HepG2 (cell line): ENCODE measurements around the gene ZNF184. TPM values are rescaled to one million over a fixed set of nuclear protein-coding genes. Genes with fewer than 3 reads are reported as not detected.

Experiments used
- ASH2L ChIP-seq: fragments of 300-600, 200-600 bp; sonication (generic); IDR thresholded peaks from 2 replicates; pipeline ENCODE4 v1.7.0; 2017; ENCODE audit warnings: low read depth, mild to moderate bottlenecking, moderate library complexity, mixed read lengths, low read length; ENCODE audit not compliant: insufficient read length
- CTCF ChIP-seq: sonication (generic); formaldehyde crosslinking; IDR thresholded peaks from 2 replicates; pipeline ENCODE4 v1.5.0; 2020; ENCODE audit warnings: mild to moderate bottlenecking, missing genetic modification reagents, moderate library complexity
- DNMT3B ChIP-seq: conservative IDR thresholded peaks from 2 replicates; pipeline ENCODE4 v1.6.1; 2016; ENCODE audit warnings: missing biosample characterization, control low read depth
- HOMEZ ChIP-seq: IDR thresholded peaks from 2 replicates; pipeline ENCODE4 v1.6.1; 2016; ENCODE audit warnings: low read depth
- IRF9 ChIP-seq: sonication (generic); formaldehyde crosslinking; IDR thresholded peaks from 2 replicates; pipeline ENCODE4 v1.8.0; 2022; ENCODE audit warnings: missing genetic modification reagents, mild to moderate bottlenecking, borderline replicate concordance
- KDM6A ChIP-seq: IDR thresholded peaks from 2 replicates; pipeline ENCODE4 v1.6.1; 2016; ENCODE audit warnings: low read depth
- KLF15 ChIP-seq: sonication (generic); formaldehyde crosslinking; IDR thresholded peaks from 2 replicates; pipeline ENCODE4 v1.8.1; 2023; ENCODE audit warnings: borderline replicate concordance, mild to moderate bottlenecking, inconsistent platforms, missing genetic modification reagents, mixed read lengths
- MXD4 ChIP-seq: IDR thresholded peaks from 2 replicates; pipeline ENCODE4 v1.6.1; 2016; ENCODE audit warnings: mild to moderate bottlenecking, missing biosample characterization, missing genetic modification reagents
- MYNN ChIP-seq: sonication (generic); formaldehyde crosslinking; IDR thresholded peaks from 2 replicates; pipeline ENCODE4 v1.4.0; 2020; ENCODE audit warnings: mild to moderate bottlenecking, low read depth, missing genetic modification reagents
- MYPOP ChIP-seq: sonication (generic); formaldehyde crosslinking; IDR thresholded peaks from 2 replicates; pipeline ENCODE4 v1.8.1; 2023; ENCODE audit warnings: mild to moderate bottlenecking, moderate library complexity, missing genetic modification reagents
- XRCC5 ChIP-seq: fragments of 200-400 bp; formaldehyde crosslinking; optimal IDR thresholded peaks from 2 replicates; pipeline ENCODE3; 2017; ENCODE audit warnings: mild to moderate bottlenecking, low read length
- ZBTB43 ChIP-seq: sonication (generic); formaldehyde crosslinking; conservative IDR thresholded peaks from 2 replicates; pipeline ENCODE4 v1.4.0; 2020; ENCODE audit warnings: missing genetic modification reagents
- ZNF124 ChIP-seq: sonication (generic); formaldehyde crosslinking; IDR thresholded peaks from 2 replicates; pipeline ENCODE4 v1.4.0; 2020; ENCODE audit warnings: missing genetic modification reagents
- ZNF335 ChIP-seq: sonication (generic); formaldehyde crosslinking; IDR thresholded peaks from 2 replicates; pipeline ENCODE4 v1.4.0; 2020; ENCODE audit warnings: missing genetic modification reagents
- ZNF569 ChIP-seq: sonication (generic); formaldehyde crosslinking; IDR thresholded peaks from 2 replicates; pipeline ENCODE4 v1.5.0; 2020; ENCODE audit warnings: mild to moderate bottlenecking, missing genetic modification reagents, moderate library complexity, borderline replicate concordance
- ZNF577 ChIP-seq: sonication (generic); formaldehyde crosslinking; IDR thresholded peaks from 2 replicates; pipeline ENCODE4 v1.4.0; 2020; ENCODE audit warnings: mild to moderate bottlenecking, low read depth, missing genetic modification reagents, borderline replicate concordance
- ZNF629 ChIP-seq: sonication (generic); formaldehyde crosslinking; conservative IDR thresholded peaks from 2 replicates; pipeline ENCODE4 v1.5.0; 2020; ENCODE audit warnings: missing genetic modification reagents
- ZNF639 ChIP-seq: conservative IDR thresholded peaks from 2 replicates; pipeline ENCODE4 v1.6.1; 2018; ENCODE audit warnings: missing genetic modification reagents
- ZNF691 ChIP-seq: sonication (generic); formaldehyde crosslinking; IDR thresholded peaks from 2 replicates; pipeline ENCODE4 v1.4.0; 2020; ENCODE audit warnings: missing genetic modification reagents, low read depth, mild to moderate bottlenecking, borderline replicate concordance
- polyA plus RNA-seq, 8 experiments: library from polyadenylated mRNA; depleted of rRNA in 3 of 8; stranded (reverse) in 7 of 8; unstranded in 1 of 8; fragments of >200 nt; fragmentation: Illumina TruSeq in 4 of 8; extraction: Trizol in 4 of 8; gene quantifications; 2 replicates each; pipeline versions ENCODE4 v1.2.1 to v1.2.3, GENCODE V29; 2011 to 2016; ENCODE audit warnings: low read depth in 4 of 8, missing spikeins in 1 of 8, mixed read lengths in 1 of 8; ENCODE audit not compliant: insufficient read depth in 1 of 8
- total RNA-seq, 5 experiments: library from RNA; depleted of rRNA; stranded (reverse); fragments of >200 nt; fragmentation: Illumina TruSeq; extraction: Trizol; gene quantifications; 2 replicates each; pipeline ENCODE4 v1.2.3, GENCODE V29; 2016; ENCODE audit warnings: low read depth in 1 of 5

Gene ZNF184
- total and polyA plus RNA-seq, 2 of the 13 experiments (the other 11 are each of a cell fraction or from before 2014, with no cell fraction given): 2.1 to 10.1 TPM

GRCh38 chr6:27505209-27506027 lies 32.5 kb upstream of the ZNF184 start (continued):
- TF ChIP-seq MXD4 (CRISPR knock-in tag): 0 out of 2 replicates have a peak, but pooled peaks have one; percentile 29
- TF ChIP-seq XRCC5: peak; percentile 18
- TF ChIP-seq ZNF577 (CRISPR knock-in tag): no peak
- TF ChIP-seq CTCF (CRISPR knock-in tag): no peak
- TF ChIP-seq DNMT3B (CRISPR knock-in tag): no peak
- peak; percentile 51; the same call in 1 of the 2 replicates for TF ChIP-seq MYPOP (CRISPR knock-in tag)
- TF ChIP-seq ZNF639 (CRISPR knock-in tag): no peak
- no peak for TF ChIP-seq KLF15 (CRISPR knock-in tag)
- TF ChIP-seq ZNF569 (CRISPR knock-in tag): no peak
- TF ChIP-seq MYNN (CRISPR knock-in tag): no peak
- TF ChIP-seq ZBTB43 (CRISPR knock-in tag): 0 out of 2 replicates have a peak, but pooled peaks have one; percentile 40
- TF ChIP-seq ZNF124 (CRISPR knock-in tag): peak; percentile 93
- no peak for TF ChIP-seq IRF9 (CRISPR knock-in tag)
- peak; percentile 66; the same call in 1 of the 2 replicates for TF ChIP-seq ZNF335 (CRISPR knock-in tag)
- TF ChIP-seq ZNF691 (CRISPR knock-in tag): peak; percentile 63; the same call in 1 of the 2 replicates
- 0 out of 2 replicates have a peak, but pooled peaks have one; percentile 21 for TF ChIP-seq HOMEZ (CRISPR knock-in tag)
- peak; percentile 79 for TF ChIP-seq ZNF629 (CRISPR knock-in tag)
- TF ChIP-seq ASH2L: peak; percentile 61
- no peak for TF ChIP-seq KDM6A
